SK-N-SH treated with all-trans-retinoic acid at 6 μM for 48 hours (cell line): ENCODE data around the gene MOAP1.
"Not testable (repeated sequence)": the region's sequence is repeated elsewhere in the genome, so short reads cannot be mapped to it uniquely, and the experiment has no call there.

Source experiments
- ATAC-seq: fragments of 200-7000 bp; cut with Tn5 transposase; 3 replicates; pipeline ENCODE4 v1.9.1; 2020; ENCODE audit warnings: mild to moderate bottlenecking, moderate library complexity
- ARNTL ChIP-seq: fragments of 450-650 bp; formaldehyde crosslinking; IDR thresholded peaks from 2 replicates; pipeline ENCODE4 v1.5.0; 2020; ENCODE audit warnings: low read depth, mild to moderate bottlenecking, moderate library complexity, borderline replicate concordance
- BACH2 ChIP-seq: fragments of 250-450 bp; sonication (Bioruptor Pico); IDR thresholded peaks from 2 replicates; pipeline ENCODE4 v1.9.0; 2021; ENCODE audit warnings: mild to moderate bottlenecking, borderline replicate concordance
- CSDC2 ChIP-seq: fragments of 250-450 bp; sonication (Bioruptor Pico); IDR thresholded peaks from 2 replicates; pipeline ENCODE4 v1.5.0; 2020; ENCODE audit warnings: mild to moderate bottlenecking, moderate library complexity
- ESRRG ChIP-seq: fragments of 250-450 bp; sonication (Bioruptor Pico); IDR thresholded peaks from 2 replicates; pipeline ENCODE4 v1.6.1; 2021; ENCODE audit warnings: mild to moderate bottlenecking
- GLIS3 ChIP-seq: fragments of 250-450 bp; sonication (Bioruptor Pico); IDR thresholded peaks from 2 replicates; pipeline ENCODE4 v1.5.0; 2020; ENCODE audit warnings: mild to moderate bottlenecking, moderate library complexity
- ISL1 ChIP-seq: fragments of 250-450 bp; sonication (Bioruptor Pico); IDR thresholded peaks from 2 replicates; pipeline ENCODE4 v2.1.2; 2022; ENCODE audit warnings: mild to moderate bottlenecking, moderate library complexity
- OSR1 ChIP-seq: fragments of 250-450 bp; sonication (Bioruptor Pico); IDR thresholded peaks from 2 replicates; pipeline ENCODE4 v1.8.0; 2022; ENCODE audit warnings: moderate library complexity, mild to moderate bottlenecking, inconsistent platforms
- PPARA ChIP-seq: fragments of 250-450 bp; sonication (Bioruptor Pico); IDR thresholded peaks from 2 replicates; pipeline ENCODE4 v1.5.0; 2020; ENCODE audit warnings: mild to moderate bottlenecking, borderline replicate concordance
- RARB ChIP-seq: fragments of 250-450 bp; sonication (Bioruptor Pico); IDR thresholded peaks from 2 replicates; pipeline ENCODE4 v1.8.0; 2021; ENCODE audit warnings: mild to moderate bottlenecking, moderate library complexity
- TCF4 ChIP-seq: fragments of 250-450 bp; sonication (Bioruptor Pico); IDR thresholded peaks from 2 replicates; pipeline ENCODE4 v1.8.0; 2021; ENCODE audit warnings: mild to moderate bottlenecking, moderate library complexity, borderline replicate concordance
- TOX ChIP-seq: fragments of 250-450 bp; sonication (Bioruptor Pico); IDR thresholded peaks from 2 replicates; pipeline ENCODE4 v1.8.0; 2021; ENCODE audit warnings: mild to moderate bottlenecking, moderate library complexity, borderline replicate concordance
- ZC3H10 ChIP-seq: fragments of 250-450 bp; sonication (Bioruptor Pico); IDR thresholded peaks from 2 replicates; pipeline ENCODE4 v1.5.1; 2021; ENCODE audit warnings: mild to moderate bottlenecking, moderate library complexity
- ZFP3 ChIP-seq: fragments of 250-450 bp; sonication (Bioruptor Pico); IDR thresholded peaks from 2 replicates; pipeline ENCODE4 v1.5.0; 2020; ENCODE audit warnings: mild to moderate bottlenecking, moderate library complexity
- ZFP30 ChIP-seq: fragments of 450-650 bp; formaldehyde crosslinking; IDR thresholded peaks from 2 replicates; pipeline ENCODE4 v1.5.0; 2022; ENCODE audit warnings: mild to moderate bottlenecking, moderate library complexity
- ZNF565 ChIP-seq: fragments of 450-650 bp; formaldehyde crosslinking; conservative IDR thresholded peaks from 2 replicates; pipeline ENCODE4 v1.5.0; 2020; ENCODE audit warnings: low read depth, mild to moderate bottlenecking, moderate library complexity
- ZNF8 ChIP-seq: fragments of 450-650 bp; formaldehyde crosslinking; IDR thresholded peaks from 2 replicates; pipeline ENCODE4 v1.5.0; 2020; ENCODE audit warnings: mild to moderate bottlenecking, moderate library complexity
- TF ChIP-seq, protein P1 (sequence below): fragments of 250-450 bp; sonication (Bioruptor Pico); IDR thresholded peaks from 2 replicates; pipeline ENCODE4 v1.8.0; 2021; ENCODE audit warnings: low read depth, mild to moderate bottlenecking, moderate library complexity, borderline replicate concordance
- TF ChIP-seq, protein P2 (sequence below): fragments of 250-450 bp; sonication (Bioruptor Pico); IDR thresholded peaks from 2 replicates; pipeline ENCODE4 v1.8.0; 2020; ENCODE audit warnings: mild to moderate bottlenecking, moderate library complexity, borderline replicate concordance
- TF ChIP-seq, protein P3 (sequence below): fragments of 250-450 bp; sonication (Bioruptor Pico); IDR thresholded peaks from 2 replicates; pipeline ENCODE4 v1.5.0; 2020; ENCODE audit warnings: mild to moderate bottlenecking, moderate library complexity
- TF ChIP-seq, protein P4 (sequence below): fragments of 250-450 bp; sonication (Bioruptor Pico); IDR thresholded peaks from 2 replicates; pipeline ENCODE4 v1.5.1; 2021; ENCODE audit warnings: mild to moderate bottlenecking, moderate library complexity
- TF ChIP-seq, protein P5 (sequence below): fragments of 250-450 bp; sonication (Bioruptor Pico); IDR thresholded peaks from 2 replicates; pipeline ENCODE4 v1.5.1; 2020; ENCODE audit warnings: low read depth, mild to moderate bottlenecking, moderate library complexity

The MOAP1 gene

DNA sequence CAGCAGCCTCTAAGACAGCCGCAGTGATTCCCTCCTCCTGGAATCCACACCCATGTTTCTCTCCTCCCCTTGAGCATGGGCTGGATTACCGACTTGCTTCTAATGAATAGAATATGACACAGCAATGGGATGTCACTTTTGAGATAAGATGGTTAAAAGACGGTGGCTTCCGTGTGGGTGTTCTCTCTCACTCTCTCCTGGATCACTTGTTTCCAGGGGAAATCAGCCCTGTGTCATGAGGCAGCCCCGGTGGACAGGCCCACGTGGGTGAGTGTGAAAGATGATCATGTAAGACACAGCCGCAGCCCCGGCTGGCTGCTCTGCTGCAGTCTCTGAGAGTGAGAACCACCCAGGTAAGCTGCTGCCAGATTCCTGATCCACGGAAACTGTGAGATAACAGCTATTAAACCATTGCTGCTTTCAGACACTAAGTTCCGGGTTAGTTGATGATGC lies 10.7 kb downstream of the MOAP1 start:
- peak; percentile 71 for ATAC-seq
- no peak for TF ChIP-seq ZC3H10 (CRISPR knock-in tag)
- TF ChIP-seq TCF4 (CRISPR knock-in tag) = no peak
- no peak for TF ChIP-seq GLIS3 (CRISPR knock-in tag)
- TF ChIP-seq, protein P1, sequence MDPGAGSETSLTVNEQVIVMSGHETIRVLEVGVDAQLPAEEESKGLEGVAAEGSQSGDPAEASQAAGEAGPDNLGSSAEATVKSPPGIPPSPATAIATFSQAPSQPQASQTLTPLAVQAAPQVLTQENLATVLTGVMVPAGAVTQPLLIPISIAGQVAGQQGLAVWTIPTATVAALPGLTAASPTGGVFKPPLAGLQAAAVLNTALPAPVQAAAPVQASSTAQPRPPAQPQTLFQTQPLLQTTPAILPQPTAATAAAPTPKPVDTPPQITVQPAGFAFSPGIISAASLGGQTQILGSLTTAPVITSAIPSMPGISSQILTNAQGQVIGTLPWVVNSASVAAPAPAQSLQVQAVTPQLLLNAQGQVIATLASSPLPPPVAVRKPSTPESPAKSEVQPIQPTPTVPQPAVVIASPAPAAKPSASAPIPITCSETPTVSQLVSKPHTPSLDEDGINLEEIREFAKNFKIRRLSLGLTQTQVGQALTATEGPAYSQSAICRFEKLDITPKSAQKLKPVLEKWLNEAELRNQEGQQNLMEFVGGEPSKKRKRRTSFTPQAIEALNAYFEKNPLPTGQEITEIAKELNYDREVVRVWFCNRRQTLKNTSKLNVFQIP (CRISPR knock-in tag) = no peak
- TF ChIP-seq, protein P2, sequence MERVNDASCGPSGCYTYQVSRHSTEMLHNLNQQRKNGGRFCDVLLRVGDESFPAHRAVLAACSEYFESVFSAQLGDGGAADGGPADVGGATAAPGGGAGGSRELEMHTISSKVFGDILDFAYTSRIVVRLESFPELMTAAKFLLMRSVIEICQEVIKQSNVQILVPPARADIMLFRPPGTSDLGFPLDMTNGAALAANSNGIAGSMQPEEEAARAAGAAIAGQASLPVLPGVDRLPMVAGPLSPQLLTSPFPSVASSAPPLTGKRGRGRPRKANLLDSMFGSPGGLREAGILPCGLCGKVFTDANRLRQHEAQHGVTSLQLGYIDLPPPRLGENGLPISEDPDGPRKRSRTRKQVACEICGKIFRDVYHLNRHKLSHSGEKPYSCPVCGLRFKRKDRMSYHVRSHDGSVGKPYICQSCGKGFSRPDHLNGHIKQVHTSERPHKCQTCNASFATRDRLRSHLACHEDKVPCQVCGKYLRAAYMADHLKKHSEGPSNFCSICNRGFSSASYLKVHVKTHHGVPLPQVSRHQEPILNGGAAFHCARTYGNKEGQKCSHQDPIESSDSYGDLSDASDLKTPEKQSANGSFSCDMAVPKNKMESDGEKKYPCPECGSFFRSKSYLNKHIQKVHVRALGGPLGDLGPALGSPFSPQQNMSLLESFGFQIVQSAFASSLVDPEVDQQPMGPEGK (CRISPR knock-in tag) = no peak
- TF ChIP-seq ZFP3 (CRISPR knock-in tag) = no peak
- no peak for TF ChIP-seq CSDC2 (CRISPR knock-in tag)
- TF ChIP-seq, protein P3, sequence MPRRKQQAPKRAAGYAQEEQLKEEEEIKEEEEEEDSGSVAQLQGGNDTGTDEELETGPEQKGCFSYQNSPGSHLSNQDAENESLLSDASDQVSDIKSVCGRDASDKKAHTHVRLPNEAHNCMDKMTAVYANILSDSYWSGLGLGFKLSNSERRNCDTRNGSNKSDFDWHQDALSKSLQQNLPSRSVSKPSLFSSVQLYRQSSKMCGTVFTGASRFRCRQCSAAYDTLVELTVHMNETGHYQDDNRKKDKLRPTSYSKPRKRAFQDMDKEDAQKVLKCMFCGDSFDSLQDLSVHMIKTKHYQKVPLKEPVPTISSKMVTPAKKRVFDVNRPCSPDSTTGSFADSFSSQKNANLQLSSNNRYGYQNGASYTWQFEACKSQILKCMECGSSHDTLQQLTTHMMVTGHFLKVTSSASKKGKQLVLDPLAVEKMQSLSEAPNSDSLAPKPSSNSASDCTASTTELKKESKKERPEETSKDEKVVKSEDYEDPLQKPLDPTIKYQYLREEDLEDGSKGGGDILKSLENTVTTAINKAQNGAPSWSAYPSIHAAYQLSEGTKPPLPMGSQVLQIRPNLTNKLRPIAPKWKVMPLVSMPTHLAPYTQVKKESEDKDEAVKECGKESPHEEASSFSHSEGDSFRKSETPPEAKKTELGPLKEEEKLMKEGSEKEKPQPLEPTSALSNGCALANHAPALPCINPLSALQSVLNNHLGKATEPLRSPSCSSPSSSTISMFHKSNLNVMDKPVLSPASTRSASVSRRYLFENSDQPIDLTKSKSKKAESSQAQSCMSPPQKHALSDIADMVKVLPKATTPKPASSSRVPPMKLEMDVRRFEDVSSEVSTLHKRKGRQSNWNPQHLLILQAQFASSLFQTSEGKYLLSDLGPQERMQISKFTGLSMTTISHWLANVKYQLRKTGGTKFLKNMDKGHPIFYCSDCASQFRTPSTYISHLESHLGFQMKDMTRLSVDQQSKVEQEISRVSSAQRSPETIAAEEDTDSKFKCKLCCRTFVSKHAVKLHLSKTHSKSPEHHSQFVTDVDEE (CRISPR knock-in tag) = no peak
- no peak for TF ChIP-seq ZNF8 (CRISPR knock-in tag)
- no peak for TF ChIP-seq BACH2 (CRISPR knock-in tag)
- TF ChIP-seq PPARA (CRISPR knock-in tag) = no peak

DNA sequence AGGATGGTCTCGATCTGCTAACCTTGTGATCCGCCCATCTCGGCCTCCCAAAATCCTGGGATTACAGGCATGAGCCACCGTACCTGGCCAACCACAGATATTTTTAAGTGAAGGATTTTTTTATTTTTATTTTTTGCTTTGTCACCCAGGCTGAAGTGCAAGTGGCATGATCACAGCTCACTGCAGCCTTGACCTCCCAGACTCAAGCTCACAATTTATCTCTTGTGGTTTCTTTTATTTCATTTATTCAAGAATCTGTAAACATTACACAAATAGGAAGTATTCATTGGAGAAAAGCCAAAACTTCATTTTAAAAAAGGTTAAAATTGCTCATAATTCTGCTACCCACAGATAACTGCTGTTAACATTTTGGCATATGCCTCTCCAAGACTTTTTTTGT lies 13.3 kb downstream of the MOAP1 start:
- no peak for ATAC-seq
- TF ChIP-seq GLIS3 (CRISPR knock-in tag) (no peak), CSDC2 (CRISPR knock-in tag) (no peak), ZC3H10 (CRISPR knock-in tag) (no peak), RARB (CRISPR knock-in tag) (no peak), PPARA (CRISPR knock-in tag) (no peak), ZFP30 (CRISPR knock-in tag) (no peak), ZNF565 (CRISPR knock-in tag) (no peak), OSR1 (CRISPR knock-in tag) (no peak), TOX (no peak), ARNTL (CRISPR knock-in tag) (no peak), ISL1 (CRISPR knock-in tag) (no peak), ZNF8 (CRISPR knock-in tag) (no peak), ESRRG (no peak), BACH2 (CRISPR knock-in tag) (no peak)
- TF ChIP-seq, protein P4, sequence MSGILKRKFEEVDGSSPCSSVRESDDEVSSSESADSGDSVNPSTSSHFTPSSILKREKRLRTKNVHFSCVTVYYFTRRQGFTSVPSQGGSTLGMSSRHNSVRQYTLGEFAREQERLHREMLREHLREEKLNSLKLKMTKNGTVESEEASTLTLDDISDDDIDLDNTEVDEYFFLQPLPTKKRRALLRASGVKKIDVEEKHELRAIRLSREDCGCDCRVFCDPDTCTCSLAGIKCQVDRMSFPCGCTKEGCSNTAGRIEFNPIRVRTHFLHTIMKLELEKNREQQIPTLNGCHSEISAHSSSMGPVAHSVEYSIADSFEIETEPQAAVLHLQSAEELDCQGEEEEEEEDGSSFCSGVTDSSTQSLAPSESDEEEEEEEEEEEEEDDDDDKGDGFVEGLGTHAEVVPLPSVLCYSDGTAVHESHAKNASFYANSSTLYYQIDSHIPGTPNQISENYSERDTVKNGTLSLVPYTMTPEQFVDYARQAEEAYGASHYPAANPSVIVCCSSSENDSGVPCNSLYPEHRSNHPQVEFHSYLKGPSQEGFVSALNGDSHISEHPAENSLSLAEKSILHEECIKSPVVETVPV (CRISPR knock-in tag) = no peak
- TF ChIP-seq, protein P5, sequence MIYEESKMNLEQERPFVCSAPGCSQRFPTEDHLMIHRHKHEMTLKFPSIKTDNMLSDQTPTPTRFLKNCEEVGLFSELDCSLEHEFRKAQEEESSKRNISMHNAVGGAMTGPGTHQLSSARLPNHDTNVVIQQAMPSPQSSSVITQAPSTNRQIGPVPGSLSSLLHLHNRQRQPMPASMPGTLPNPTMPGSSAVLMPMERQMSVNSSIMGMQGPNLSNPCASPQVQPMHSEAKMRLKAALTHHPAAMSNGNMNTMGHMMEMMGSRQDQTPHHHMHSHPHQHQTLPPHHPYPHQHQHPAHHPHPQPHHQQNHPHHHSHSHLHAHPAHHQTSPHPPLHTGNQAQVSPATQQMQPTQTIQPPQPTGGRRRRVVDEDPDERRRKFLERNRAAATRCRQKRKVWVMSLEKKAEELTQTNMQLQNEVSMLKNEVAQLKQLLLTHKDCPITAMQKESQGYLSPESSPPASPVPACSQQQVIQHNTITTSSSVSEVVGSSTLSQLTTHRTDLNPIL (CRISPR knock-in tag) = no peak
- TF ChIP-seq, all 23 proteins: peak for 0

DNA sequence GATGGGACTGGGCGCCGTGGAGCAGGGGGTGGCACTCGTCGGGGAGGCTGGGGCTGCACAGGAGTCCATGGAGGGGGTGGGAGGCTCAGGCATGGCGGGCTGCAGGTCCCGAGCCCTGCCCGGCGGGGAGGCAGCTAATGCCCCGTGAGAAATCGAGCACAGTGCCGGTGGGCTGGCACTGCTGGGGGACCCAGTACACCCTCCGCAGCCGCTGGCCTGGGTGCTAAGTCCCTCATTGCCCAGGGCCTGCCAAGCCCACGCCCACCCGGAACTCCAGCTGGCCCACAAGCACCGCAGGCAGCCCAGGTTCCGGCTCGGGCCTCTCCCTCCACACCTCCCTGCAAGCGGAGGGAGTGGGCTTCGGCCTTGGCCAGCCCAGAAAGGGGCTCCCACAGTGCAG lies 14.6 kb downstream of the MOAP1 start:
- ATAC-seq = not testable (repeated sequence)

DNA sequence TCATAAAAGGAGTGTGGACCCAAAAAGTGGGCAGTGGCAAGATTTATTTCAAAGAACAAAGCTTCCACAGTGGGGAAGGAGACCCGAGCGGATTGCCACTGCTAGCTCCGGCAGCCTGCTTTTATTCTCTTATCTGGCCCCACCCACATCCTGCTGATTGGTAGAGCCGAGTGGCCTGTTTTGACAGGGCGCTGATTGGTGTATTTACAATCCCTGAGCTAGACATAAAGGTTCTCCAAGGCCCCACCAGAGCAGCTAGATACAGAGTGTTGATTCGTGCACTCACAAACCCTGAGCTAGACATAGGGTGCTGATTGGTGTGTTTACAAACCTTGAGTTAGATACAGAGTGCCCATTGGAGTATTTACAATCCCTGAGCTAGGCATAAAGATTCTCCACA lies 15.1 kb downstream of the MOAP1 start:
- not testable (repeated sequence) for ATAC-seq

DNA sequence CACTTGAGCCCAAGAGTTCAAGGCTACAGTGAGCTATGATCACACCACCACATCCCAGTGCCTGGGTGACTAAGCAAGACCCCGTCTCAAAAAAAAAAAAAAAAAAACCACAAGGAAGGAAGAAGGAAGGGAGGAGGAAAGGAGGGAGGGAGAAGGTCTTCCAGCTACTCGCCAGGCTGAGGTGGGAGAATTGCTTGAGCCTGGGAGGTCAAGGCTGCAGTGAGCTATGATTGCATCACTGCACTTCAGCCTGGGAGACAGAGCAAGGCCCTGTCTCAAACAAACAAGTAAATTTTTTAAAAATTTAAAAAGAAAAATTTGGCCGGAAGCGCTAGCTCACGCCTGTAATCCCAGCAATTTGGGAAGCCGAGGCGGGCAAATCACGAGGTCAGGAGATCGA lies 16.1 kb downstream of the MOAP1 start:
- ATAC-seq = not testable (repeated sequence)

DNA sequence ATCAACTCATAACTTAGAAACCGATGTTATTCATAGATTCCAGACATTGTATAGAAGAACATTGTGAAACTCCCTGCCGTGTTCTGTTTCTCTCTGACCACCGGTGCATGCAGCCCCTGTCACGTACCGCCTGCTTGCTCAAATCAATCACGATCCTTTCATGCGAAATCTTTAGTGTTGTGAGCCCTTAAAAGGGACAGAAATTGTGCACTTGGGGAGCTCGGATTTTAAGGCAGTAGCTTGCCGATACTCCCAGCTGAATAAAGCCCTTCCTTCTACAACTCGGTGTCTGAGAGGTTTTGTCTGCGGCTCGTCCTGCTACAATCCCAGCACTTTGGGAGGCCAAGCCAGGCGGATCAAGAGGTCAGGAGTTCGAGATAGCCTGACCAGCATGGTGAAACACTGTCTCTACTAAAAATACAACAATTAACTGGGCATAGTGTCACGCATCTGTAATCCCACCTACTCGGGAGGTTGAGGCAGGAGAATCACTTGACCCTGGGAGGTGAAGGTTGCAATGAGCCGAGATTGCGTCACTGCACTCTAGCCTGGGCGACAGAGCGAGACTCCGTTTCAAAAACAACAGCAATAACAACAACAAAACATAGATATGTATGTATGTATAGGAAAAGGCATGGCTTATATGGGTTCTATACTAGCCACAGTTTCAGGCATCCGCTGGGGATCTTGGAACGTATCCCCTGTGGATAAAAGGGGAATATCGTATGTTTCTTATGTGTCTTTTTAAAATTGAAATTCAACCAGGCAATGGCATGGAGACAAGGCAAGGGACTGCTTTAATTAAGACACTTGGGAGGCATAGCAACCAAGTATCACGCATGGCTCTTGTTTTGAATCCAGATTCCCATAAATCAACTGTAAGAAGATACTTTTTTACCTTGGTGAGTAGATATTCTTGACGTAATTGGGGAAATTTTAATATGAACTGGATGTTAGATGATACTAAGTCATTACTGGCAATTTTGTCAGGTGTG lies 19.1 kb downstream of the MOAP1 start:
- not testable (repeated sequence) for ATAC-seq
